Kidney (tissue), 14 donors: ENCODE measurements around the gene NPPA. TPM values are rescaled to one million over a fixed set of nuclear protein-coding genes. Genes with fewer than 3 reads are reported as not detected.

Experiments used
- DNase-seq, 5 donors: peaks; one replicate each; pipeline ENCODE4 v3.0.0-alpha.2; 2013 to 2020
- FAIRE-seq: peaks from 2 replicates; lab custom pipeline; 2012; peaks lifted over from hg19 to GRCh38; lab: Jason Lieb, UNC
- H3K27ac ChIP-seq, 2 donors: one replicate each; pipeline ENCODE4 v1.7.0; 2013; ENCODE audit warnings: low read depth in 2 of 2, low read length in 2 of 2, inconsistent platforms in 1 of 2
- H3K27me3 ChIP-seq: one replicate; pipeline ENCODE4 v1.7.1; 2013; ENCODE audit warnings: low read length, inconsistent platforms; ENCODE audit not compliant: control insufficient read depth, insufficient read depth
- H3K36me3 ChIP-seq, 3 donors: one replicate each; pipeline versions ENCODE4 v1.7.0 to v1.7.1; 2013; ENCODE audit warnings: low read length in 3 of 3, control low read depth in 1 of 3, inconsistent platforms in 1 of 3; ENCODE audit not compliant: insufficient read depth in 3 of 3, control insufficient read depth in 2 of 3
- H3K4me1 ChIP-seq, 3 donors: one replicate each; pipeline versions ENCODE4 v1.7.0 to v1.7.1; 2013; ENCODE audit warnings: low read length in 3 of 3, inconsistent platforms in 1 of 3, low read depth in 1 of 3; ENCODE audit not compliant: control insufficient read depth in 2 of 3, insufficient read depth in 2 of 3
- H3K4me3 ChIP-seq, 3 donors: one replicate each; pipeline versions ENCODE4 v1.7.0 to v1.8.1; 2013; ENCODE audit warnings: low read length in 3 of 3, control low read depth in 1 of 3, inconsistent platforms in 1 of 3
- H3K9ac ChIP-seq, 3 donors: one replicate each; pipeline versions ENCODE4 v1.7.0 to v1.7.1; 2013; ENCODE audit warnings: low read length in 3 of 3, control low read depth in 1 of 3, inconsistent platforms in 1 of 3
- H3K9me3 ChIP-seq, 3 donors: one replicate each; pipeline versions ENCODE4 v1.7.0 to v1.7.1; 2013; ENCODE audit warnings: low read length in 3 of 3, control low read depth in 1 of 3, inconsistent platforms in 1 of 3; ENCODE audit not compliant: control insufficient read depth in 2 of 3, insufficient read depth in 1 of 3
- CTCF ChIP-seq: IDR thresholded peaks from 3 replicates; pipeline ENCODE4 v1.5.1; 2012; ENCODE audit warnings: mild to moderate bottlenecking, moderate library complexity, borderline replicate concordance; ENCODE audit not compliant: insufficient read depth; ENCODE audit errors: extremely low read depth
- intact Hi-C: fragments of 100-400 bp; cut with DNase I; formaldehyde crosslinking; loops from one replicate; pipeline ENCODE4 v1.11.1; 2022
- polyA plus RNA-seq: library from polyadenylated mRNA; stranded (reverse); fragments of 350-450 nt; fragmentation: Illumina TruSeq; extraction: RNeasy Lipid Tissue Mini Kit (QIAGEN cat#74804); gene quantifications from one replicate; pipeline ENCODE4 v1.2.3, GENCODE V29; 2014; ENCODE audit warnings: low read depth, low replicate concordance; ENCODE audit not compliant: insufficient read depth
- total RNA-seq: library from RNA; stranded (reverse); fragmentation: NEBNext Ultra II Directional; extraction: Animal tissue kit (Norgen Biotek cat#: 25700); gene quantifications from one replicate; pipeline ENCODE4 v1.2.1, GENCODE V29; 2021
- donor health status: control.
- donor health status: control.
- donor health status: control.
- donor health status: control.
- donor health status: control.
- donor health status: DM: yes; HTN: yes; CAD: no.
- donor health status: Normal renal cell carcinoma (clear cell type).

NPPA gene
- total and polyA plus RNA-seq, 2 donors from 2014 or later: 0.50 TPM; not detected in 1

DNA sequence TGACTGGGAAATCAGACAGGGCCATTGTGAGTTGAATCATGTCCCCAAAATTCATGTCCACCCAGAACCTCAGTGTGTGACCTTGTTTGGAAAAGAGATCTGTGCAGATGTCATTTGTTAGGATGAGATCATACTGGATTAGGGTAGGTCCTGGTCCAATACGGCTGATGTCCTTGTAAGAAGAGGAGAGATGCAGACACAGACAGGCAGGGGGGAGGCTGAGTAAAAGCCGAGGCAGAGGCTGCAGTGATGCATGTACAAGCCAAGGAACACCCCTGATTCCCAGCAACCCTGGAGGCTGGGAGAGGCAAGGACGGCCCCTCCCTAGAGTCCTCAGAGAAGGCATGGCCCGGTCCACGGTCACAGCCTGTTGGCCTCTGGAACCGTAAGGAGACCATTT, 27.0 kb upstream of the NPPA start:
- Histone ChIP-seq H3K4me3 (no peak overlapping the region), H3K27me3 (no peaks in the 10 kb centered on the region), H3K4me1 (peaks cover 0 to 3% (median 0%) of the 10 kb centered on the region in 3 donors), H3K36me3 (no peaks in the 10 kb centered on the region), H3K27ac (peak overlapping the region in 1 of 2 donors; percentile 55), H3K9ac (no peak overlapping the region), H3K9me3 (no peaks in the 10 kb centered on the region)
- TF ChIP-seq CTCF: no peak
- FAIRE-seq: no peak
- peak in 1 of 5 donors; percentile 81 for DNase-seq
- intact Hi-C loops: no loop called here

DNA sequence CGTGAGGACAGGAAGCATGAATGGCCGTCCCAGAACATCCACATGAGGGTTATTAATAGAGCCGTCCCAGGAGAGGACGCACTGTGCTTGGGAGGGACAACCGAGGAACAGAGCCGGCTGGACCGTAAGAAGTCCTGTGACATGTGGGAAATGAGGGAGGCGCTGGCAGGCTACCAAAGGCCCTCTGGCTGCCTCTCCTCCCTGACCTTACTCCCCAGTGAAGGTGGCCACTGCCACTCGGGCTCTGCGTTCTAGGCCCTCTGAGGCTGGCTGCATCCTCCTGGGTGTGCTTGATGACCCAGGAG, 26.6 kb upstream of the NPPA start:
- FAIRE-seq (no peak), DNase-seq (peak in 2 of 5 donors; percentile 46 to 95)
- peaks cover 0 to 2% (median 0%) of the 10 kb centered on the region in 3 donors for H3K4me1 ChIP-seq
- intact Hi-C loops: no loop called here
- no peak for TF ChIP-seq CTCF
- no peak overlapping the region for H3K4me3 ChIP-seq
- no peak overlapping the region for H3K9ac ChIP-seq
- H3K36me3 ChIP-seq: no peaks in the 10 kb centered on the region
- H3K27me3 ChIP-seq: no peaks in the 10 kb centered on the region
- H3K27ac ChIP-seq: peak overlapping the region in 1 of 2 donors; percentile 55
- no peaks in the 10 kb centered on the region for H3K9me3 ChIP-seq

- intact Hi-C loops: no loop called here
- no peak for FAIRE-seq
These were observed 26.0 kb upstream of the NPPA start for GRCh38 chr1:11873395-11874257.

More at GRCh38 chr1:11873395-11874257, 26.0 kb upstream of the NPPA start:
- DNase-seq: no peak
- no peak overlapping the region for H3K4me3 ChIP-seq
- no peaks in the 10 kb centered on the region for H3K27me3 ChIP-seq
- H3K36me3 ChIP-seq: no peaks in the 10 kb centered on the region
- no peak overlapping the region for H3K27ac ChIP-seq
- TF ChIP-seq CTCF: no peak
- no peak overlapping the region for H3K9ac ChIP-seq
- H3K9me3 ChIP-seq: no peaks in the 10 kb centered on the region
- peaks cover 0 to 2% (median 0%) of the 10 kb centered on the region in 3 donors for H3K4me1 ChIP-seq
